K562 (cell line): ENCODE data around the gene PRSS21. TPM values are rescaled to one million over a fixed set of nuclear protein-coding genes. Genes with fewer than 3 reads are reported as not detected.

Source experiments
- ATAC-seq: fragments of 200-7000 bp; cut with Tn5 transposase; 3 replicates; pipeline ENCODE4 v1.9.1; 2020; ENCODE audit warnings: moderate library complexity
- BruUV-seq: library from RNA; stranded (reverse); fragments of 400-500 nt; replicated peaks from 2 replicates; lab custom pipeline; 2021; lab: Mats Ljungman, UMichigan
- CTCF ChIA-PET: fragments of 300-600 bp; formaldehyde crosslinking; extraction: SDS; loops from one replicate; lab custom pipeline; 2021; ENCODE audit warnings: low intra/inter-chr PET ratio; lab: Yijun Ruan, JAX
- POLR2A ChIA-PET: fragments of 300-600, 350-650 bp; sonication (Branson Sonifier 250); formaldehyde crosslinking; extraction: SDS; loops from one replicate; lab custom pipeline; 2021; ENCODE audit warnings: antibody characterized with exemption, inconsistent platforms; lab: Yijun Ruan, JAX
- DNase-seq, 4 experiments: peaks; one replicate each; pipeline versions ENCODE4 v3.0.0 to v3.0.0-alpha.2; 2011 to 2018; ENCODE audit warnings: low spot score in 3 of 4, mixed read lengths in 3 of 4; ENCODE audit errors: extremely low read depth in 1 of 4
- FAIRE-seq: peaks from 2 replicates; lab custom pipeline; 2011; peaks lifted over from hg19 to GRCh38; lab: Jason Lieb, UNC
- H2AFZ ChIP-seq: 2 replicates; pipeline ENCODE4 v1.6.0; 2011; ENCODE audit warnings: low read depth, low read length, control low read depth, inconsistent platforms
- H3K27ac ChIP-seq: fragments of 200-600 bp; 3 replicates; pipeline ENCODE4 v1.8.0; 2011; ENCODE audit warnings: low read depth, mild to moderate bottlenecking, control low read depth, inconsistent platforms, low read length, moderate library complexity, mixed read lengths; ENCODE audit errors: extremely low read depth
- H3K27me3 ChIP-seq, 2 experiments: fragments of 300-600 bp in 1 of 2; 2 replicates in 1 of 2; 3 replicates in 1 of 2; pipeline versions ENCODE4 v1.6.0 to v1.8.0; 2011; ENCODE audit warnings: inconsistent platforms in 2 of 2, low read length in 2 of 2, mild to moderate bottlenecking in 1 of 2, mixed read lengths in 1 of 2, moderate library complexity in 1 of 2; ENCODE audit not compliant: control insufficient read depth in 2 of 2, insufficient read depth in 2 of 2
- H3K36me3 ChIP-seq: fragments of 300-600 bp; 3 replicates; pipeline ENCODE4 v1.8.0; 2011; ENCODE audit warnings: mild to moderate bottlenecking, low read length, inconsistent platforms; ENCODE audit not compliant: control insufficient read depth, insufficient read depth
- H3K4me1 ChIP-seq, 2 experiments: fragments of 200-600 bp in 1 of 2; replicated peaks in 1 of 2; 2 replicates in 1 of 2; 3 replicates in 1 of 2; pipeline versions ENCODE4 v1.5.1 to v1.8.0; 2011; ENCODE audit warnings: inconsistent platforms in 2 of 2, low read length in 2 of 2, mild to moderate bottlenecking in 1 of 2, mixed read lengths in 1 of 2, moderate library complexity in 1 of 2; ENCODE audit not compliant: control insufficient read depth in 2 of 2, insufficient read depth in 2 of 2
- H3K4me2 ChIP-seq: 2 replicates; pipeline ENCODE4 v1.6.1; 2011; ENCODE audit warnings: low read length, control low read depth, inconsistent platforms, mixed read lengths; ENCODE audit not compliant: insufficient read depth
- H3K4me3 ChIP-seq: fragments of 200-600 bp; sonication (generic), shearing (Covaris generic); 2 replicates; pipeline ENCODE4 v1.5.1; 2016; ENCODE audit warnings: control low read depth, inconsistent platforms
- H3K79me2 ChIP-seq: fragments of 200-600 bp; 3 replicates; pipeline ENCODE4 v1.8.0; 2011; ENCODE audit warnings: low read length, inconsistent platforms; ENCODE audit not compliant: control insufficient read depth, insufficient read depth
- H3K9ac ChIP-seq, 2 experiments: 2 replicates each; pipeline versions ENCODE4 v1.6.0 to v1.6.1; 2011; ENCODE audit warnings: low read depth in 2 of 2, low read length in 2 of 2, control low read depth in 1 of 2, inconsistent platforms in 1 of 2, mild to moderate bottlenecking in 1 of 2, mixed read lengths in 1 of 2; ENCODE audit not compliant: insufficient read depth in 1 of 2
- H3K9me1 ChIP-seq: one replicate; pipeline ENCODE4 v1.6.0; 2011; ENCODE audit warnings: inconsistent platforms, mild to moderate bottlenecking, low read length, moderate library complexity; ENCODE audit not compliant: control insufficient read depth, insufficient read depth
- H3K9me3 ChIP-seq: replicated peaks from 2 replicates; pipeline ENCODE4 v1.5.1; 2011; ENCODE audit warnings: low read depth, low read length, inconsistent platforms; ENCODE audit not compliant: control insufficient read depth, insufficient read depth
- H4K20me1 ChIP-seq: replicated peaks from 2 replicates; pipeline ENCODE4 v1.6.1; 2011; ENCODE audit warnings: low read length, inconsistent platforms, mixed read lengths; ENCODE audit not compliant: control insufficient read depth, insufficient read depth
- DMBX1 ChIP-seq: fragments of 250-450 bp; sonication (Bioruptor Pico); IDR thresholded peaks from 2 replicates; pipeline ENCODE4 v1.8.0; 2022; ENCODE audit warnings: inconsistent platforms, mild to moderate bottlenecking, moderate library complexity, borderline replicate concordance
- DNMT1 ChIP-seq: fragments of 450-650 bp; IDR thresholded peaks from 2 replicates; pipeline ENCODE4 v1.6.1; 2016; ENCODE audit warnings: antibody characterized with exemption, mild to moderate bottlenecking
- HBP1 ChIP-seq: fragments of 450-650 bp; formaldehyde crosslinking; IDR thresholded peaks from 2 replicates; pipeline ENCODE4 v1.4.0; 2022; ENCODE audit warnings: missing genetic modification characterization
- KHSRP ChIP-seq: fragments of 450-650 bp; IDR thresholded peaks from 2 replicates; pipeline ENCODE4 v1.6.1; 2017
- MITF ChIP-seq: IDR thresholded peaks from 2 replicates; pipeline ENCODE4 v1.6.1; 2014; ENCODE audit warnings: antibody characterized with exemption
- RNF2 ChIP-seq: sonication (generic); IDR thresholded peaks from 2 replicates; pipeline ENCODE4 v1.6.1; 2016
- TAF9B ChIP-seq: fragments of 450-650 bp; IDR thresholded peaks from 2 replicates; pipeline ENCODE4 v1.6.1; 2018; ENCODE audit warnings: mild to moderate bottlenecking; ENCODE audit not compliant: partially characterized antibody
- ZBTB5 ChIP-seq: fragments of 450-650 bp; IDR thresholded peaks from 2 replicates; pipeline ENCODE4 v1.6.1; 2017; ENCODE audit warnings: antibody characterized with exemption
- ZFP91 ChIP-seq: sonication (generic); formaldehyde crosslinking; IDR thresholded peaks from 2 replicates; pipeline ENCODE4 v1.8.0; 2022; ENCODE audit warnings: mild to moderate bottlenecking, missing genetic modification reagents
- ZNF217 ChIP-seq: sonication (generic); formaldehyde crosslinking; IDR thresholded peaks from 2 replicates; pipeline ENCODE4 v1.8.0; 2022; ENCODE audit warnings: mild to moderate bottlenecking, missing genetic modification reagents
- ZNF57 ChIP-seq: fragments of 450-650 bp; formaldehyde crosslinking; IDR thresholded peaks from 2 replicates; pipeline ENCODE4 v1.4.0; 2020; ENCODE audit warnings: mild to moderate bottlenecking, moderate library complexity
- ZNF75A ChIP-seq: fragments of 450-650 bp; formaldehyde crosslinking; IDR thresholded peaks from 2 replicates; pipeline ENCODE4 v1.4.0; 2020; ENCODE audit warnings: mild to moderate bottlenecking
- ZNF77 ChIP-seq: fragments of 250-450 bp; sonication (Bioruptor Pico); IDR thresholded peaks from 2 replicates; pipeline ENCODE4 v1.5.0; 2020
- WGBS: fragments of 100-300 bp; shearing (Covaris generic); methylation state at CpG from one replicate; pipeline ENCODE4 v1.1.6; 2016; ENCODE audit warnings: low coverage, mixed read lengths; ENCODE audit not compliant: insufficient coverage; ENCODE audit errors: missing lambda C conversion rate; 5-methylcytosine and 5-hydroxymethylcytosine counted together
- in situ Hi-C: fragments of 300-500 bp; cut with MboI; formaldehyde crosslinking; loops from 4 replicates; pipeline ENCODE4 v1.15.0; 2018; ENCODE audit warnings: inconsistent platforms, mixed read lengths
- intact Hi-C: fragments of 100-400 bp; cut with micrococcal nuclease; formaldehyde crosslinking; loops from 2 replicates; pipeline ENCODE4 v1.14.2; 2022
- polyA plus RNA-seq, 8 experiments: library from polyadenylated mRNA; depleted of rRNA in 4 of 8; stranded (reverse) in 5 of 8; unstranded in 3 of 8; fragments of >200 nt; fragmentation: Nextera tagmentation in 2 of 8; fragmentation: Illumina TruSeq in 1 of 8; extraction: Ambion mirVana in 2 of 8; extraction: Trizol in 1 of 8; gene quantifications; 2 replicates each; pipeline versions ENCODE4 v1.2.1 to v1.2.3, GENCODE V29; 2011 to 2014; ENCODE audit warnings: inconsistent platforms in 1 of 8, missing spikeins in 1 of 8
- total RNA-seq, 7 experiments: library from RNA; depleted of rRNA in 6 of 7; stranded (reverse); fragments of >200 nt in 6 of 7; fragmentation: Illumina TruSeq in 2 of 7; extraction: Trizol in 2 of 7; gene quantifications; 2 replicates each; pipeline versions ENCODE4 v1.2.1 to v1.2.3, GENCODE V29; 2011 to 2021; ENCODE audit warnings: low replicate concordance in 1 of 7
- TF ChIP-seq, protein P1 (sequence below): sonication (generic); formaldehyde crosslinking; IDR thresholded peaks from 2 replicates; pipeline ENCODE4 v1.8.1; 2023; ENCODE audit warnings: mild to moderate bottlenecking, missing genetic modification reagents
- TF ChIP-seq, protein P2 (sequence below): fragments of 450-650 bp; formaldehyde crosslinking; IDR thresholded peaks from 2 replicates; pipeline ENCODE4 v1.4.0; 2020; ENCODE audit warnings: mild to moderate bottlenecking

Gene PRSS21
- total and polyA plus RNA-seq, 9 of the 15 experiments (the other 6 are each of a cell fraction or from before 2014, with no cell fraction given): 12.1 to 121 (median 61.3) TPM

DNA sequence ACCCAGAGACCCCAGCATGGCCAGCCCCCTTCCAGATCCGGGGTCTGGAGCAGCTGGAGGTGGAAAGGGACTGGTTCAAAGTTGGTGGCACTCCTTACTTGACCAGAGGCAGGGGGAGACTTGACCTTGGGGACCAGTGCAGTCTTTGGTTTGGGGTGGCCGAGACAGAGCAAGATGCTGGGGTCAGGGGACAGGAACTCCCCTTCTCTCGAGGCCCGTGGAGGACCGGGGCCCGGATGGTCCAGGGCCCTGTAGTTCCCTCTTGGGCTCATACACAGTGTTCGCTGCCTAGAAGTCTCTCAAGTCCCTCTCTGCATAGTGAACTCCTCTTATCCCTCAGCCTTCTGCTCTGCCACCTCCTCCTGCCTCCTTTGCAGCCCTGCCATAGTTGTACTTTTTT, 29.1 kb upstream of the PRSS21 start:
- intact Hi-C loops: no loop called here
- no peak overlapping the region for H2AFZ ChIP-seq
- ATAC-seq (no peak), FAIRE-seq (no peak), DNase-seq (no peak)
- peaks cover 10% of the 10 kb centered on the region; the same call in 1 of the 2 replicates for H4K20me1 ChIP-seq
- ChIA-PET POLR2A (interaction anchor here (0.8 kb wide), 1 partner anchor 34 kb away, joined by 3 read pairs; no protein-coding TSS in a partner anchor), CTCF (no interaction called here)
- H3K9ac ChIP-seq: no peak overlapping the region
- no peaks in the 10 kb centered on the region for H3K79me2 ChIP-seq
- H3K4me2 ChIP-seq: no peak overlapping the region
- H3K9me3 ChIP-seq: no peaks in the 10 kb centered on the region
- H3K9me1 ChIP-seq: no peaks in the 10 kb centered on the region
- peaks cover 22 to 39% of the 10 kb centered on the region in 2 experiments; a peak in 4 of 5 replicates for H3K27me3 ChIP-seq
- H3K27ac ChIP-seq: no peak overlapping the region
- in situ Hi-C loops: no loop called here
- no peaks in the 10 kb centered on the region for H3K36me3 ChIP-seq
- no peak overlapping the region for H3K4me3 ChIP-seq
- peaks cover 4 to 30% of the 10 kb centered on the region in 2 experiments; a peak in 4 of 5 replicates for H3K4me1 ChIP-seq
- BruUV-seq: no TSS peak
- 0% methylated on average over 7 of the region's 7 CpGs for WGBS
- TF ChIP-seq, protein P1, sequence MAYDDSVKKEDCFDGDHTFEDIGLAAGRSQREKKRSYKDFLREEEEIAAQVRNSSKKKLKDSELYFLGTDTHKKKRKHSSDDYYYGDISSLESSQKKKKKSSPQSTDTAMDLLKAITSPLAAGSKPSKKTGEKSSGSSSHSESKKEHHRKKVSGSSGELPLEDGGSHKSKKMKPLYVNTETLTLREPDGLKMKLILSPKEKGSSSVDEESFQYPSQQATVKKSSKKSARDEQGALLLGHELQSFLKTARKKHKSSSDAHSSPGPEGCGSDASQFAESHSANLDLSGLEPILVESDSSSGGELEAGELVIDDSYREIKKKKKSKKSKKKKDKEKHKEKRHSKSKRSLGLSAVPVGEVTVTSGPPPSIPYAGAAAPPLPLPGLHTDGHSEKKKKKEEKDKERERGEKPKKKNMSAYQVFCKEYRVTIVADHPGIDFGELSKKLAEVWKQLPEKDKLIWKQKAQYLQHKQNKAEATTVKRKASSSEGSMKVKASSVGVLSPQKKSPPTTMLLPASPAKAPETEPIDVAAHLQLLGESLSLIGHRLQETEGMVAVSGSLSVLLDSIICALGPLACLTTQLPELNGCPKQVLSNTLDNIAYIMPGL (CRISPR knock-in tag): no peak
- TF ChIP-seq ZFP91 (CRISPR knock-in tag): no peak
- TF ChIP-seq RNF2: no peak
- TF ChIP-seq ZNF217 (CRISPR knock-in tag): no peak
- no peak for TF ChIP-seq TAF9B
- TF ChIP-seq KHSRP: no peak
- no peak for TF ChIP-seq DMBX1
- TF ChIP-seq ZNF77 (CRISPR knock-in tag): no peak
- no peak for TF ChIP-seq ZNF57 (CRISPR knock-in tag)
- TF ChIP-seq, protein P2, sequence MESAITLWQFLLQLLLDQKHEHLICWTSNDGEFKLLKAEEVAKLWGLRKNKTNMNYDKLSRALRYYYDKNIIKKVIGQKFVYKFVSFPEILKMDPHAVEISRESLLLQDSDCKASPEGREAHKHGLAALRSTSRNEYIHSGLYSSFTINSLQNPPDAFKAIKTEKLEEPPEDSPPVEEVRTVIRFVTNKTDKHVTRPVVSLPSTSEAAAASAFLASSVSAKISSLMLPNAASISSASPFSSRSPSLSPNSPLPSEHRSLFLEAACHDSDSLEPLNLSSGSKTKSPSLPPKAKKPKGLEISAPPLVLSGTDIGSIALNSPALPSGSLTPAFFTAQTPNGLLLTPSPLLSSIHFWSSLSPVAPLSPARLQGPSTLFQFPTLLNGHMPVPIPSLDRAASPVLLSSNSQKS (CRISPR knock-in tag): no peak
- TF ChIP-seq DNMT1: no peak
- no peak for TF ChIP-seq ZNF75A
- TF ChIP-seq MITF: no peak
- TF ChIP-seq ZBTB5: no peak
- TF ChIP-seq HBP1 (CRISPR knock-in tag): no peak
